Measurements from ENCODE around the gene REG3G.
"Not testable (repeated sequence)": the region's sequence is repeated elsewhere in the genome, so short reads cannot be mapped to it uniquely, and the experiment has no call there.

REG3G gene

DNA sequence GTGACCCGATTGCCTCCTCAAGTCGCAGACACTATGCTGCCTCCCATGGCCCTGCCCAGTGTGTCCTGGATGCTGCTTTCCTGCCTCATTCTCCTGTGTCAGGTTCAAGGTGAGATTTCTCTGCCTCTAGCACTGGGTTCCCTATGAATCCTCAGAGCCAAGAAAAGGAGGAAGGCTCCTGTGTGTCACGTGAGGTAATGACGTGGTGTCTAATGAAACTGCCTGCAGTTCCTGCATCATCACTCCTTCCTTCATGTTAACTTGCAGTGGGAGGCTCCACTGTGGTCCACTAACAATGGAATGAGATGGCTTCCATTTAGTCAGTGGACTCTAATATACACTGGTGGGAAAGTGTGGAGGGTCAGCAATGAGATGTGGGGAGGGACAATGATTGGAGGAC lies 559 bp downstream of the REG3G start:
- DNase-seq, result no peak

- no peak for DNase-seq
Observed at GRCh38 chr2:79039944-79040343, 14.4 kb downstream of the REG3G start.

- no peak for DNase-seq
Observed at GRCh38 chr2:79041032-79041448, 15.5 kb downstream of the REG3G start.

DNA sequence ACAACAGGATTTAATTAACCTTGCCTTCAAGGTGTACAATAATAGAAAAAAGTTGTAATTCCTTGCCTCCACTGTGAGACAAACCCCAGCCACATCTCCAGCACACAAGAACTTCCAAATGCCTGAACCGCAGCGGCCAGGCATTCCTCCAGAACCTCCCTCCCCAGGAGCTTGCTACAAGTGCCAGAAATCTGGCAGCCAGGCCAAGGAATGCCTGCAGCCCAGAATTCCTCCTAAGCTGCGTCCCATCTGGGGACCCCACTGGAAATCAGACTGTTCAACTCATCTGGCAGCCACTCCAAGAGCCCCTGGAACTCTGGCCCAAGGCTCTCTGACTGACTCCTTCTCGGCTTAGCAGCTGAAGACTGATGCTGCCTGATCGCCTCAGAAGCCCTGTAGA lies 28.0 kb downstream of the REG3G start:
- DNase-seq, result not testable (repeated sequence)

- DNase-seq, result not testable (repeated sequence)
Observed at GRCh38 chr2:79054769-79055168, 29.3 kb downstream of the REG3G start.

DNA sequence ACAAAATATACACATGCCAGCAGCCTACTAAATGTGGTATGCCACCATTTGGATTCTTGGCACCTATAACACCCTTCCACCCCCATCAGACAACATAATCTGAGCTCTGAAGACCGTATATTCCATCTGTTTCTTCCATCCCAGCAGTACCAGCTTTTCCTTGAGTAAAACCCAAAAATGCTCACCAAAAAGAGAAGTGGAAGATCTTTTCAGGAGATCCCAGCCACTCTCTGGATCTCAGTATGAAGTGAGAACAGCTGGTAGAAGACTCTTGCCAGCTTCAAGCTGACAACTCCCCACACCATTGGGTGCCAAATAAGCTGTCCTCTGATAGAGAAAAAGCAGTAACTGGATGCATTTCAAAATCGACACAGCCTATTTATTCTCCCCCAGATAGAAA lies 39.7 kb downstream of the REG3G start:
- no peak for DNase-seq

- no peak for DNase-seq
Observed at GRCh38 chr2:79071078-79071477, 45.6 kb downstream of the REG3G start.
